Muscle of leg (tissue), 11 donors: ENCODE measurements around the gene RAB40B. TPM values are rescaled to one million over a fixed set of nuclear protein-coding genes. Genes with fewer than 3 reads are reported as not detected.

Experiments used
- DNase-seq: peaks from one replicate; pipeline ENCODE4 v3.0.0; 2013
- H3K27ac ChIP-seq: one replicate; pipeline ENCODE4 v1.5.1; 2013; ENCODE audit warnings: mild to moderate bottlenecking, low read length, control low read depth
- H3K27me3 ChIP-seq: one replicate; pipeline ENCODE4 v1.6.1; 2013; ENCODE audit warnings: low read length; ENCODE audit not compliant: control insufficient read depth, insufficient read depth
- H3K36me3 ChIP-seq: one replicate; pipeline ENCODE4 v1.6.1; 2013; ENCODE audit warnings: low read length; ENCODE audit not compliant: control insufficient read depth, insufficient read depth
- H3K4me1 ChIP-seq: one replicate; pipeline ENCODE4 v1.6.1; 2013; ENCODE audit warnings: low read length; ENCODE audit not compliant: control insufficient read depth, insufficient read depth
- H3K4me3 ChIP-seq: one replicate; pipeline ENCODE4 v1.5.1; 2013; ENCODE audit warnings: low read length, control low read depth
- H3K9me3 ChIP-seq: replicated peaks from 2 replicates; pipeline ENCODE4 v1.6.1; 2013; ENCODE audit warnings: low read depth, low read length; ENCODE audit not compliant: control insufficient read depth
- WGBS: methylation state at CpG from one replicate; pipeline ENCODE4 v1.1.5; 2013; ENCODE audit warnings: missing lambda C conversion rate; ENCODE audit not compliant: insufficient coverage; 5-methylcytosine and 5-hydroxymethylcytosine counted together
- polyA plus RNA-seq, 8 donors: library from polyadenylated mRNA; unstranded; fragments of 120-200 nt; gene quantifications; one replicate each; pipeline versions ENCODE4 v1.2.1 to v1.2.3, GENCODE V29; 2013; ENCODE audit warnings: inconsistent platforms in 1 of 8, low replicate concordance in 1 of 8; ENCODE audit not compliant: insufficient read length in 8 of 8, insufficient read depth in 1 of 8
- total RNA-seq: library from RNA; stranded (reverse); fragments of 120-200 nt; gene quantifications from one replicate; pipeline ENCODE4 v1.2.4, GENCODE V29; 2013

RAB40B gene
- total and polyA plus RNA-seq, 9 donors: 28.2 to 68.2 (median 50.1) TPM

GRCh38 chr17:82663381-82664275, 34.9 kb downstream of the RAB40B start:
- DNase-seq: no peak
- Histone ChIP-seq H3K27me3 (no peaks in the 10 kb centered on the region), H3K27ac (no peak overlapping the region), H3K9me3 (no peaks in the 10 kb centered on the region), H3K4me1 (peaks cover 4% of the 10 kb centered on the region), H3K4me3 (no peak overlapping the region), H3K36me3 (peaks cover 38% of the 10 kb centered on the region)
- 94% methylated on average over 12 of the region's 39 CpGs for WGBS

- no peak for DNase-seq
- peaks cover 46% of the 10 kb centered on the region for H3K36me3 ChIP-seq
- no peak overlapping the region for H3K27ac ChIP-seq
- 83% methylated on average over 20 of the region's 20 CpGs for WGBS
- H3K9me3 ChIP-seq: no peaks in the 10 kb centered on the region
- H3K27me3 ChIP-seq: no peaks in the 10 kb centered on the region
- no peak overlapping the region for H3K4me3 ChIP-seq
- no peaks in the 10 kb centered on the region for H3K4me1 ChIP-seq
These were observed 35.7 kb downstream of the RAB40B start for GRCh38 chr17:82662711-82663261.

- DNase-seq: no peak
- Histone ChIP-seq H3K4me1 (no peaks in the 10 kb centered on the region), H3K4me3 (no peak overlapping the region), H3K36me3 (peaks cover 45% of the 10 kb centered on the region), H3K9me3 (no peaks in the 10 kb centered on the region), H3K27ac (no peak overlapping the region), H3K27me3 (no peaks in the 10 kb centered on the region)
- 82% methylated on average over 26 of the region's 31 CpGs for WGBS
These were observed 36.5 kb downstream of the RAB40B start for GRCh38 chr17:82661717-82662683.

GRCh38 chr17:82659886-82660285, 38.6 kb downstream of the RAB40B start:
- 93% methylated on average over 15 of the region's 15 CpGs for WGBS
- Histone ChIP-seq H3K9me3 (no peaks in the 10 kb centered on the region), H3K4me1 (no peaks in the 10 kb centered on the region), H3K36me3 (peaks cover 55% of the 10 kb centered on the region), H3K27ac (no peak overlapping the region), H3K27me3 (no peaks in the 10 kb centered on the region), H3K4me3 (no peak overlapping the region)
- DNase-seq: no peak

- no peaks in the 10 kb centered on the region for H3K9me3 ChIP-seq
- H3K27ac ChIP-seq: no peak overlapping the region
- no peaks in the 10 kb centered on the region for H3K4me1 ChIP-seq
- H3K27me3 ChIP-seq: no peaks in the 10 kb centered on the region
- no peak overlapping the region for H3K4me3 ChIP-seq
- DNase-seq: no peak
- 94% methylated on average over 34 of the region's 36 CpGs for WGBS
- peaks cover 57% of the 10 kb centered on the region for H3K36me3 ChIP-seq
These were observed 39.6 kb downstream of the RAB40B start for GRCh38 chr17:82658796-82659452.

GRCh38 chr17:82658331-82658730, 40.2 kb downstream of the RAB40B start:
- Histone ChIP-seq H3K36me3 (peaks cover 60% of the 10 kb centered on the region), H3K4me1 (no peaks in the 10 kb centered on the region), H3K27me3 (no peaks in the 10 kb centered on the region), H3K9me3 (no peaks in the 10 kb centered on the region), H3K4me3 (no peak overlapping the region), H3K27ac (no peak overlapping the region)
- no peak for DNase-seq
- 90% methylated on average over 23 of the region's 23 CpGs for WGBS

GRCh38 chr17:82657926-82658325, 40.6 kb downstream of the RAB40B start:
- WGBS: 88% methylated on average over 16 of the region's 19 CpGs
- no peak for DNase-seq
- peaks cover 57% of the 10 kb centered on the region for H3K36me3 ChIP-seq

GRCh38 chr17:82656266-82656665, 42.2 kb downstream of the RAB40B start:
- 71% methylated on average over 13 of the region's 16 CpGs for WGBS
- Histone ChIP-seq H3K4me1 (no peaks in the 10 kb centered on the region), H3K9me3 (no peaks in the 10 kb centered on the region), H3K27ac (no peak overlapping the region), H3K27me3 (no peaks in the 10 kb centered on the region), H3K36me3 (peaks cover 52% of the 10 kb centered on the region), H3K4me3 (no peak overlapping the region)
- no peak for DNase-seq

More at GRCh38 chr17:82657926-82658325, 40.6 kb downstream of the RAB40B start:
- Histone ChIP-seq H3K4me1 (no peaks in the 10 kb centered on the region), H3K27me3 (no peaks in the 10 kb centered on the region), H3K27ac (no peak overlapping the region), H3K4me3 (no peak overlapping the region), H3K9me3 (no peaks in the 10 kb centered on the region)

GRCh38 chr17:82655523-82655922, 43.0 kb downstream of the RAB40B start:
- no peaks in the 10 kb centered on the region for H3K27me3 ChIP-seq
- no peak overlapping the region for H3K4me3 ChIP-seq
- no peaks in the 10 kb centered on the region for H3K4me1 ChIP-seq
- no peaks in the 10 kb centered on the region for H3K9me3 ChIP-seq
- WGBS: 79% methylated on average over 11 of the region's 13 CpGs
- DNase-seq: no peak
- H3K27ac ChIP-seq: peak overlapping the region; percentile 29
- H3K36me3 ChIP-seq: peaks cover 47% of the 10 kb centered on the region
